Uterus (tissue), 4 donors: ENCODE results near the gene FAM3B. TPM values are rescaled to one million over a fixed set of nuclear protein-coding genes. Genes with fewer than 3 reads are reported as not detected.

Experiments used
- DNase-seq, 2 donors: peaks; one replicate each; pipeline ENCODE4 v3.0.0-alpha.2; 2019 to 2020
- H3K27ac ChIP-seq, 2 donors: fragments of 200-600 bp; sonication (generic); 1 replicate in 1 of 2; 2 replicates in 1 of 2; pipeline ENCODE4 v1.5.1; 2016 to 2018
- H3K27me3 ChIP-seq, 2 donors: fragments of 200-600 bp; sonication (generic); one replicate each; pipeline ENCODE4 v1.5.1; 2018 to 2019; ENCODE audit warnings: control low read depth in 1 of 2
- H3K36me3 ChIP-seq, 2 donors: fragments of 200-600 bp; sonication (generic); one replicate each; pipeline ENCODE4 v1.5.1; 2019; ENCODE audit warnings: control low read depth in 1 of 2
- H3K4me1 ChIP-seq, 2 donors: fragments of 200-600 bp; sonication (generic); one replicate each; pipeline ENCODE4 v1.5.1; 2018 to 2019; ENCODE audit warnings: control low read depth in 1 of 2
- H3K4me3 ChIP-seq, 2 donors: fragments of 200-600 bp; sonication (generic); 1 replicate in 1 of 2; 2 replicates in 1 of 2; pipeline ENCODE4 v1.5.1; 2018 to 2019; ENCODE audit warnings: mild to moderate bottlenecking in 1 of 2
- H3K9me3 ChIP-seq, 2 donors: fragments of 200-600 bp; sonication (generic); one replicate each; pipeline ENCODE4 v1.5.1; 2019; ENCODE audit warnings: control low read depth in 1 of 2
- POLR2A ChIP-seq, 2 donors: fragments of 450-650 bp; IDR thresholded peaks; one replicate each; pipeline ENCODE4 v1.6.1; 2016; ENCODE audit warnings: antibody characterized with exemption in 2 of 2, mild to moderate bottlenecking in 1 of 2, moderate library complexity in 1 of 2
- intact Hi-C: fragments of 100-400 bp; cut with DNase I; formaldehyde crosslinking; loops from one replicate; pipeline ENCODE4 v1.15.1; 2023; ENCODE audit warnings: low total_unique reads
- total RNA-seq, 4 donors: library from RNA; depleted of rRNA in 3 of 4; stranded (reverse); fragments of >200 nt in 3 of 4; gene quantifications; one replicate each; pipeline versions ENCODE4 v1.1.0 to v1.2.4, GENCODE V29; 2014 to 2023
- TF ChIP-seq, protein P1 (sequence below), 4 experiments: fragments of 200-600 bp in 2 of 4; fragments of 450-650 bp in 2 of 4; sonication (generic) in 2 of 4; IDR thresholded peaks; one replicate each; pipeline ENCODE4 v1.5.1; 2016 to 2019; ENCODE audit warnings: antibody characterized with exemption in 4 of 4, mild to moderate bottlenecking in 2 of 4, moderate library complexity in 1 of 4
- donor health status: DM: yes; HTN: yes; CAD: no.

The FAM3B gene
- total RNA-seq, 4 donors from 2014 or later: 5.1 TPM; not detected in 3

DNA sequence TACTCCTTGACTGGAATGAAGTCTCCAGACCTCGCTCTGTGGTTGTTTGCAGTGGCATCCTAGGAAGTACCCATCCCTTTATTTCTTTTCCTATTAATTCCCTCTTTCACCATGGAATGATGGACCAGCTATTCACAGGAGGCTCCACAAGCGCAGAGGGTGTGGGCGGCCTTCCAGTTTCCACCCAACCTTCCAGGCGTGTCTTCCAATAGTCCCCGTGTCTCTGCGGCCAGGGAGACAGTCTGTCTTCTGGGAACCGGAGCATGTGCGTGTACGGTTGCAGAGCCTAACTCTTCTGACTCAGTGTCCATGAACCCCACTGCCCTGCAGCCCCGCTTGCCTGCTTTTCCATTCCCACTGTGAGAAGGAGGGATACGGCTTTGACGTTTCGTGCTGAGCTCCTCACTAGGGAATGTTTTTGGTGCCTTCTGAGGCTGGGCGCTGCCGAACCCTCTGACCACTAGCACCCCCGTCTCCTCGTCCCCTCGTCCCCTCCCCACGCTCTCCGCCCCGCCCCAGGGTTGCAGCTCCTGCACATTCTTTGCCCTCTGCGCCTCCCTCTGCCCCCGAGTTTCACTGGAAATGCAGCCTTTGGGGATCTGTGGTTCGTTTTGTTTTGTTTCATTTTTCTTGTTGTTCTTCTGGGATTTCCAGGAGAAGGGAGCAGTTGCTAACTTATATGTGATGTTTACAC lies 26.3 kb upstream of the FAM3B start:
- Histone ChIP-seq H3K27ac (no peak overlapping the region), H3K9me3 (no peaks in the 10 kb centered on the region), H3K27me3 (peaks cover 0 to 7% of the 10 kb centered on the region in 2 donors), H3K4me1 (no peaks in the 10 kb centered on the region), H3K36me3 (no peaks in the 10 kb centered on the region), H3K4me3 (no peak overlapping the region)
- DNase-seq: no peak
- intact Hi-C loops: no loop called here
- no peak for TF ChIP-seq POLR2A (IDR thresholded peaks at IDR 0.05)
- TF ChIP-seq, protein P1, sequence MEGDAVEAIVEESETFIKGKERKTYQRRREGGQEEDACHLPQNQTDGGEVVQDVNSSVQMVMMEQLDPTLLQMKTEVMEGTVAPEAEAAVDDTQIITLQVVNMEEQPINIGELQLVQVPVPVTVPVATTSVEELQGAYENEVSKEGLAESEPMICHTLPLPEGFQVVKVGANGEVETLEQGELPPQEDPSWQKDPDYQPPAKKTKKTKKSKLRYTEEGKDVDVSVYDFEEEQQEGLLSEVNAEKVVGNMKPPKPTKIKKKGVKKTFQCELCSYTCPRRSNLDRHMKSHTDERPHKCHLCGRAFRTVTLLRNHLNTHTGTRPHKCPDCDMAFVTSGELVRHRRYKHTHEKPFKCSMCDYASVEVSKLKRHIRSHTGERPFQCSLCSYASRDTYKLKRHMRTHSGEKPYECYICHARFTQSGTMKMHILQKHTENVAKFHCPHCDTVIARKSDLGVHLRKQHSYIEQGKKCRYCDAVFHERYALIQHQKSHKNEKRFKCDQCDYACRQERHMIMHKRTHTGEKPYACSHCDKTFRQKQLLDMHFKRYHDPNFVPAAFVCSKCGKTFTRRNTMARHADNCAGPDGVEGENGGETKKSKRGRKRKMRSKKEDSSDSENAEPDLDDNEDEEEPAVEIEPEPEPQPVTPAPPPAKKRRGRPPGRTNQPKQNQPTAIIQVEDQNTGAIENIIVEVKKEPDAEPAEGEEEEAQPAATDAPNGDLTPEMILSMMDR (IDR thresholded peaks at IDR 0.05): no peak

DNA sequence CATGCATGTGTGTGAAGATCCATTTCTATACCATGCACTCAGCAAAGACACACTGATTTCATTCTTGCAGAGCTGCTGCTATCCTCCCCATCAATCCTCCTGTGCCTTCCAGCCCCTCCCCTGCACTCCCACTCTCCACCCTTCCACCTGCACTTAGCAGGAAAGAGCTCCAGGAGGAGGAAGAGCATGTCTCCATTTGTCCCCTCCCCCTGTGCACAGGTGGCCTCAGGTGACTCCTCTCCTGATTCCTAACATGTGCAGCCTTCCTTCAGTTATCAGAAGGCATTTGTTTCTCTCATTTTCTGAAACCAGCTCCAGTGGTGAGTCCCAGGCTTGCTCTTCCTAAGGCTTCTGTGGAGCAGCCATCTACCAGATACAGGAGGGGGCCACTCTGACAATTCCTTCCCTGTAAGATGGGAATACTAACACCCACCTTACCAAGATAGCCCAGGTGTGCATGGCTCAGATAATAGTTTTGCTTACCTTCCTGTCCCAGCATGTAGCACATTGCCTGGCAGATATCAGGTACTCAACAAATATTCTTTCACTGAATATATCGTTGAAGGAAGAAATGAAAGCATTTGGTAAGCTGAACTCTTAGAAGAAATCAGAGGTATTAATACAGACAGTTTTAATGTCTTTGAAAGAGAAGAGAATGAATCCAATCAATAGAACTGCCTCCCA lies 21.9 kb upstream of the FAM3B start:
- Histone ChIP-seq H3K4me3 (no peak overlapping the region), H3K9me3 (no peaks in the 10 kb centered on the region), H3K27ac (no peak overlapping the region), H3K36me3 (no peaks in the 10 kb centered on the region), H3K27me3 (peaks cover 0 to 7% of the 10 kb centered on the region in 2 donors), H3K4me1 (no peaks in the 10 kb centered on the region)
- no peak for DNase-seq
- intact Hi-C loops: no loop called here
- TF ChIP-seq, protein P1 (IDR thresholded peaks at IDR 0.05): no peak
- no peak for TF ChIP-seq POLR2A (IDR thresholded peaks at IDR 0.05)

DNA sequence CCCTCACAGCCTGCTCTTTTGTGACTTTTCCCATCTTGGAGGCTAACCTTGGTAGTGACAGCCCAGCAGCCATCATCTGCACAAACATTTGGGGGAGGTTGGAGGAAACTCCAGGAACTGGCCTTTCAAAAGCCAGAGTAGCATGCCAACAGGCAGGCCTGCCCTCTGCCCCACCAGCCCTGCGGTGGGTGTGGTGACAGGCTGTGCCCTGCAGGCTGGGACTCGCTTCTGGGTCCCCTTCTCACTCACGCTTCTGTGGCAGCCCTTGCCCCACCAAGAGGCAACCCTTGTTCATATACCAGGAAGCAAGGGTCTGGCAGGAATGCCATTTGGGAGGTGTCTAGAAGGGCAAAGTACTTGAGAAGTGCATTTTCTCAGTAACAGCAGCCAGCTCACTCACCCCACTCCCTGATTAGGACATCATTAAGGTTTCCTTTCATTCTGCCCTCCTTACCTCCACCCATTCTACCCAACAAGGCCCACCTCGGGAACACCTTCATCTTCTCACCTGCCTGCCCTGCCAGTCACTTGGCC lies 20.8 kb upstream of the FAM3B start:
- Histone ChIP-seq H3K27me3 (peaks cover 0 to 7% of the 10 kb centered on the region in 2 donors), H3K4me1 (no peaks in the 10 kb centered on the region), H3K27ac (no peak overlapping the region), H3K9me3 (no peaks in the 10 kb centered on the region), H3K36me3 (no peaks in the 10 kb centered on the region), H3K4me3 (no peak overlapping the region)
- no peak for DNase-seq
- no peak for TF ChIP-seq POLR2A (IDR thresholded peaks at IDR 0.05)
- TF ChIP-seq, protein P1 (IDR thresholded peaks at IDR 0.05): no peak
- intact Hi-C loops: no loop called here

DNA sequence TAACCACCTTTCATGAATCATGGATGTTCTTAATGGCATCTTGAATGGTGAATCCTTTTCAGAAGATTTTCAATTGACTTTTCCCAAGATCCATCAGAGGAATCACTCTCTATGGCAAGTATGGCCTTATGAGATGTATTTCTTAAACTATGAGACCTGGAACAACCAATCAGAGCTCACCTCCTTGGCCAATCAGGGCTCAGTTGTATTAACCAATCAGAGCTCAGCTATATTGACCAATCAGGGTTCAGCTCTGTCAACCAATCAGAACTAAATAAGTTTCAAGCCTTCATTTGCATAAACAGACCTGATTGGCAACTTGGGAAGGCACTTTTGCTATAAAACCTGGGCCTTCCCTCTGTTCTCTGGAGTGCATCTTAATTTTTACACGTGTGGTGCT lies 13.6 kb upstream of the FAM3B start:
- Histone ChIP-seq H3K27ac (no peak overlapping the region), H3K36me3 (no peaks in the 10 kb centered on the region), H3K9me3 (no peaks in the 10 kb centered on the region), H3K27me3 (no peaks in the 10 kb centered on the region), H3K4me3 (no peak overlapping the region), H3K4me1 (no peaks in the 10 kb centered on the region)
- intact Hi-C loops: no loop called here
- TF ChIP-seq, protein P1 (IDR thresholded peaks at IDR 0.05): no peak
- TF ChIP-seq POLR2A (IDR thresholded peaks at IDR 0.05): no peak
- no peak for DNase-seq

DNA sequence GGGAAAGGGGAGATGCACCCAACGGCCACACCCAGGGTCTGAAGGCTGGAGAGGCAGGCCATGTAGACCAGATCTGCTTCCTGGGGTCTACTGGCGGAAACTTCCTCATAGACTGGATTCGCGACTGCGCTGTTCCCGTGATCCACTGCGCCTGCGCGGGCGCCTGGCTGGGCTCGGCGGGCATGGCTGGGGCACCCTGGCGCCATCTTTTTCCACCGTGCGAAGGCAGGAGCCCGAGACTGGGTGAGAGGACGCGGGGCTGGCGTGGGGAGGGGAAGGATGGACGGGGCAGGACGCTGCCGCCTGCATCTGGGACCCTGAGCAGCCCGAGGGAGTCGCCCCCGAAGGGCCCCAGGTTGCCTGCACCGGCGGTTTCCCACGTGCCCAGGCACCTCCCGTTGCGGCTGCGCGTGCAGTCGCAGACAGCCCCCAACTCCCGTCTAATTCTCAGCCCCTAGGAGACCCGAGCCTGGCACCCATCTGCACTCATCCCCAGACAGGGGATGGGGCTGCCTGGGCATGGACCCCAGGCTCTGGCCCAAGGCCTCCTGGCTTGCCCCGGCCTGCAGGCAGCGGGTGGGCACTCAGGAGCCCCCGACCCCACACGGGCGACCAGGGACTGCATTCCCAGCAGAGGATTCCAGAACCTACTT lies 12.4 kb upstream of the FAM3B start:
- H3K4me3 ChIP-seq: no peak overlapping the region
- H3K9me3 ChIP-seq: no peaks in the 10 kb centered on the region
- no peak for DNase-seq
- TF ChIP-seq, protein P1 (IDR thresholded peaks at IDR 0.05): no peak
- intact Hi-C loops: no loop called here
- H3K36me3 ChIP-seq: no peaks in the 10 kb centered on the region
- no peaks in the 10 kb centered on the region for H3K4me1 ChIP-seq
- H3K27me3 ChIP-seq: no peaks in the 10 kb centered on the region
- H3K27ac ChIP-seq: no peak overlapping the region
